Endothelial cell of umbilical vein (primary cell): Measurements from ENCODE around the gene ZC3H12C. TPM values are rescaled to one million over a fixed set of nuclear protein-coding genes. Genes with fewer than 3 reads are reported as not detected.

Experiments
- BruUV-seq: library from RNA; stranded (reverse); fragments of 400-500 nt; replicated peaks from 2 replicates; lab custom pipeline; 2021; lab: Mats Ljungman, UMichigan
- CTCF ChIA-PET: fragments of 300-600, 350-600 bp; sonication (Branson Sonifier 250); formaldehyde crosslinking; loops from one replicate; lab custom pipeline; 2021; ENCODE audit warnings: antibody characterized with exemption, inconsistent platforms; lab: Charles Lee
- POLR2A ChIA-PET: fragments of 300-600, 350-600 bp; sonication (Branson Sonifier 250); formaldehyde crosslinking; loops from one replicate; lab custom pipeline; 2021; ENCODE audit warnings: antibody characterized with exemption, inconsistent platforms; lab: Charles Lee
- DNase-seq: peaks from one replicate; pipeline ENCODE4 v3.0.0-alpha.2; 2011; ENCODE audit warnings: low read depth, low spot score
- FAIRE-seq: peaks from 2 replicates; lab custom pipeline; 2011; peaks lifted over from hg19 to GRCh38; lab: Jason Lieb, UNC
- H2AFZ ChIP-seq: 2 replicates; pipeline ENCODE4 v1.6.0; 2012; ENCODE audit warnings: low read depth, low read length, control low read depth, inconsistent platforms
- H3K27ac ChIP-seq: 2 replicates; pipeline ENCODE4 v1.5.1; 2011; ENCODE audit warnings: low read depth, mild to moderate bottlenecking, control low read depth, low read length, moderate library complexity; ENCODE audit not compliant: insufficient read depth
- H3K27me3 ChIP-seq, 2 experiments: 2 replicates each; pipeline versions ENCODE4 v1.6.0 to v1.6.1; 2011; ENCODE audit warnings: low read length in 2 of 2, mixed read lengths in 1 of 2; ENCODE audit not compliant: control insufficient read depth in 2 of 2, insufficient read depth in 2 of 2
- H3K36me3 ChIP-seq, 2 experiments: 2 replicates in 1 of 2; 3 replicates in 1 of 2; pipeline ENCODE4 v1.5.1; 2011; ENCODE audit warnings: low read length in 2 of 2, mild to moderate bottlenecking in 1 of 2, moderate library complexity in 1 of 2; ENCODE audit not compliant: control insufficient read depth in 2 of 2, insufficient read depth in 2 of 2; ENCODE audit errors: extremely low read depth in 1 of 2
- H3K4me1 ChIP-seq: 3 replicates; pipeline ENCODE4 v1.5.1; 2011; ENCODE audit warnings: mild to moderate bottlenecking, low read length; ENCODE audit not compliant: control insufficient read depth, insufficient read depth; ENCODE audit errors: extremely low read depth
- H3K4me2 ChIP-seq: 2 replicates; pipeline ENCODE4 v1.6.1; 2011; ENCODE audit warnings: low read length, control low read depth, mixed read lengths; ENCODE audit not compliant: insufficient read depth
- H3K4me3 ChIP-seq, 3 experiments: fragments of 200-600 bp in 1 of 3; sonication (generic), shearing (Covaris generic) in 1 of 3; replicated peaks in 1 of 3; 2 replicates each; pipeline ENCODE4 v1.5.1; 2011 to 2016; ENCODE audit warnings: control low read depth in 3 of 3, low read length in 3 of 3, mild to moderate bottlenecking in 2 of 3, inconsistent platforms in 1 of 3, low read depth in 1 of 3, moderate library complexity in 1 of 3; ENCODE audit not compliant: insufficient read depth in 1 of 3
- H3K79me2 ChIP-seq: 2 replicates; pipeline ENCODE4 v1.6.0; 2012; ENCODE audit warnings: low read length, inconsistent platforms; ENCODE audit not compliant: control insufficient read depth, insufficient read depth
- H3K9ac ChIP-seq: replicated peaks from 2 replicates; pipeline ENCODE3; 2011; ENCODE audit warnings: low read length, control low read depth; ENCODE audit not compliant: insufficient read depth; ENCODE audit errors: extremely low read depth
- H3K9me1 ChIP-seq: replicated peaks from 3 replicates; pipeline ENCODE4 v1.6.0; 2011; ENCODE audit warnings: mild to moderate bottlenecking, low read length; ENCODE audit not compliant: control insufficient read depth, insufficient read depth; ENCODE audit errors: extremely low read depth
- H3K9me3 ChIP-seq: replicated peaks from 2 replicates; pipeline ENCODE4 v1.5.1; 2012; ENCODE audit warnings: low read length, inconsistent platforms; ENCODE audit not compliant: control insufficient read depth, insufficient read depth
- H4K20me1 ChIP-seq: replicated peaks from 2 replicates; pipeline ENCODE3; 2011; ENCODE audit warnings: mild to moderate bottlenecking, low read length; ENCODE audit not compliant: control insufficient read depth, insufficient read depth; ENCODE audit errors: extremely low read depth
- EZH2 ChIP-seq: IDR thresholded peaks from 2 replicates; pipeline ENCODE4 v1.6.1; 2012; ENCODE audit warnings: borderline replicate concordance, low read depth, mild to moderate bottlenecking, moderate library complexity, low read length, inconsistent platforms; ENCODE audit not compliant: severe bottlenecking
- FOS ChIP-seq: IDR thresholded peaks from 2 replicates; pipeline ENCODE4 v1.6.1; 2011; ENCODE audit warnings: mild to moderate bottlenecking, low read length, moderate library complexity, borderline replicate concordance; ENCODE audit not compliant: insufficient read depth
- GATA2 ChIP-seq: IDR thresholded peaks from 2 replicates; pipeline ENCODE4 v1.7.0; 2011; ENCODE audit warnings: low read depth, mild to moderate bottlenecking, moderate library complexity, mixed read lengths, low read length; ENCODE audit not compliant: insufficient read length, insufficient read depth
- JUN ChIP-seq: IDR thresholded peaks from 2 replicates; pipeline ENCODE4 v1.6.1; 2011; ENCODE audit warnings: borderline replicate concordance, low read depth; ENCODE audit not compliant: insufficient read length, insufficient read depth
- MYC ChIP-seq: IDR thresholded peaks from one replicate; pipeline ENCODE4 v1.6.1; 2011; ENCODE audit warnings: mild to moderate bottlenecking, low read depth, low read length
- POLR2A ChIP-seq: IDR thresholded peaks from 2 replicates; pipeline ENCODE4 v1.6.1; 2012; ENCODE audit warnings: low read depth, mild to moderate bottlenecking, control low read depth, low read length
- POLR2AphosphoS5 ChIP-seq: IDR thresholded peaks from 2 replicates; pipeline ENCODE4 v1.6.1; 2012; ENCODE audit warnings: low read depth, mild to moderate bottlenecking, control low read depth, low read length, moderate library complexity; ENCODE audit not compliant: insufficient read depth
- dilution Hi-C: fragments of 300-500 bp; cut with MboI; formaldehyde crosslinking; loops from one replicate; pipeline ENCODE4 v1.15.0; 2019; ENCODE audit warnings: low sequenced_read_pairs; ENCODE audit not compliant: extremely low pct_ligation_motif_present
- intact Hi-C: fragments of 100-400 bp; cut with micrococcal nuclease; formaldehyde crosslinking; loops from one replicate; pipeline ENCODE4 v1.10.0; 2022
- polyA plus RNA-seq, 4 experiments: library from polyadenylated mRNA; depleted of rRNA in 3 of 4; stranded (reverse) in 3 of 4; unstranded in 1 of 4; fragments of >200 nt; gene quantifications; 2 replicates each; pipeline versions ENCODE4 v1.2.1 to v1.2.3, GENCODE V29; 2011 to 2012; ENCODE audit warnings: missing spikeins in 1 of 4
- total RNA-seq: library from RNA; stranded (reverse); gene quantifications from 2 replicates; pipeline ENCODE4 v1.2.3, GENCODE V29; 2021
- TF ChIP-seq, protein P1 (sequence below): IDR thresholded peaks from 2 replicates; pipeline ENCODE4 v1.6.1; 2011; ENCODE audit not compliant: insufficient read depth, insufficient read length
- TF ChIP-seq, protein P2 (sequence below), 2 donors: IDR thresholded peaks; 1 replicate in 1 of 2; 2 replicates in 1 of 2; pipeline ENCODE4 v1.5.1; 2011; ENCODE audit warnings: low read length in 2 of 2, mild to moderate bottlenecking in 2 of 2, moderate library complexity in 2 of 2, control low read depth in 1 of 2, inconsistent platforms in 1 of 2, low read depth in 1 of 2; ENCODE audit not compliant: insufficient read depth in 1 of 2; ENCODE audit errors: extremely low read depth in 1 of 2

ZC3H12C gene
- total and polyA plus RNA-seq, 2 donors (not counting 3 experiments of a cell fraction or from before 2014, with no cell fraction given): 5.5 to 14.7 TPM

DNA sequence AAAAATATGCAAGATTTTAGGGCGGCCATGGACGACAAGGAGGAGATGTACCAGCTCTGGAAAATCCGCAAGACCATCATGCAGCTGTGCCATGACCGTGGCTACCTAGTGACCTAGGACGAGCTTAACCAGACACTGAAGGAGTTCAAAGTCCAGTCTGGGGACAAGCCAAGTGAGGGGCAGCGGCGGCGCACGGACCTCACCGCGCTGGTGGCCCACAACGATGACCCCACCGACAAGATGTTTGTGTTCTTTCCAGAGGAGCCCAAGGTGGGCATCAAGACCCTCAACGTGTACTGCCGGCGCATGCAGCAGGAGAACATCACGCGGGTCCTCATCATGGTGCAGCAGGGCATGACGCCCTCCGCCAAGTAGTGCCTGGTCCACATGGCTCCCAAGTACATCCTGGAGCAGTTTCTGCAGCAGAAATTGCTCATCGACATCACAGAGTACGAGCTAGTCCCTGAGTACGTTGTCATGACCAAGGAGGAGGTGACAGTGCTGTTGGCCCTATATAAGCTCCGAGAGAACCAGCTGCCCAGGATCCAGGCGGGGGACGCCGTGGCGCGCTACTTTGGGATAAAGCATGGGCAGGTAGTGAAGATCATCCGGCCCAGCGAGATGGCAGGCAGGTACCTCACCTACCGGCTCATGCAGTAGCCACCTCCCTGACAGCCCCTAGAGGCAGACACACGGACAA is 43.5 kb upstream of the ZC3H12C start:
- no peak for DNase-seq
- Histone ChIP-seq H3K4me1 (no peaks in the 10 kb centered on the region), H3K36me3 (no peaks in the 10 kb centered on the region), H3K27me3 (no peaks in the 10 kb centered on the region), H3K27ac (no peak overlapping the region), H3K9me3 (no peaks in the 10 kb centered on the region), H3K4me3 (no peak overlapping the region), H2AFZ (no peak overlapping the region), H4K20me1 (no peaks in the 10 kb centered on the region), H3K9ac (no peak overlapping the region), H3K79me2 (no peaks in the 10 kb centered on the region), H3K4me2 (no peak overlapping the region), H3K9me1 (no peaks in the 10 kb centered on the region)
- CTCF ChIA-PET: no interaction called here
- intact Hi-C loops (loop anchor here (5.0 kb wide), 1 partner anchor 42 kb away; no protein-coding TSS in a partner anchor), dilution Hi-C loops (no loop called here)
- POLR2A ChIA-PET: no interaction called here
- no peak for FAIRE-seq
- TF ChIP-seq POLR2A (no peak), JUN (no peak), FOS (no peak)
- no TSS peak for BruUV-seq

DNA sequence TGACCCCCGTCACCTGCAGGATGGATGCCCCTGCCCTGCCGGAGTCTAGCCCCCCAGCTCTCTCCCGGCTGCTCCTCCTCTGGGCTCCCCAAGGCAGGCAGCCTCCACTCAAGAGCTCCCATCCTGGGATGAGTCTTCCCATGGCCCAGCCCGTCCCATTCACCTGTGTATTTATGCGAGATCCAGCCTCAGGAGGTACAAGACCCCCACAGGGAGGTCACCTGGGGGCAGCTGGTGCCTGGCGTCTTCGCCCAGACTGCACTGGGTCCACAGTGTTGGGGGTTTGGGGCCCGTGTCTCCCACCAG is 43.0 kb upstream of the ZC3H12C start:
- no peak overlapping the region for H3K9ac ChIP-seq
- H3K27ac ChIP-seq: no peak overlapping the region
- H3K79me2 ChIP-seq: no peaks in the 10 kb centered on the region
- ChIA-PET CTCF (no interaction called here), POLR2A (no interaction called here)
- BruUV-seq: no TSS peak
- dilution Hi-C loops (no loop called here), intact Hi-C loops (no loop called here)
- no peaks in the 10 kb centered on the region for H3K4me1 ChIP-seq
- no peak overlapping the region for H3K4me3 ChIP-seq
- no peak overlapping the region for H3K4me2 ChIP-seq
- TF ChIP-seq EZH2: no peak
- TF ChIP-seq POLR2A: no peak
- TF ChIP-seq FOS: no peak
- no peak for TF ChIP-seq POLR2AphosphoS5
- no peak for TF ChIP-seq GATA2
- TF ChIP-seq JUN: no peak
- TF ChIP-seq MYC: no peak
- TF ChIP-seq, protein P1, sequence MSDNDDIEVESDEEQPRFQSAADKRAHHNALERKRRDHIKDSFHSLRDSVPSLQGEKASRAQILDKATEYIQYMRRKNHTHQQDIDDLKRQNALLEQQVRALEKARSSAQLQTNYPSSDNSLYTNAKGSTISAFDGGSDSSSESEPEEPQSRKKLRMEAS: no peak
- TF ChIP-seq, protein P2, sequence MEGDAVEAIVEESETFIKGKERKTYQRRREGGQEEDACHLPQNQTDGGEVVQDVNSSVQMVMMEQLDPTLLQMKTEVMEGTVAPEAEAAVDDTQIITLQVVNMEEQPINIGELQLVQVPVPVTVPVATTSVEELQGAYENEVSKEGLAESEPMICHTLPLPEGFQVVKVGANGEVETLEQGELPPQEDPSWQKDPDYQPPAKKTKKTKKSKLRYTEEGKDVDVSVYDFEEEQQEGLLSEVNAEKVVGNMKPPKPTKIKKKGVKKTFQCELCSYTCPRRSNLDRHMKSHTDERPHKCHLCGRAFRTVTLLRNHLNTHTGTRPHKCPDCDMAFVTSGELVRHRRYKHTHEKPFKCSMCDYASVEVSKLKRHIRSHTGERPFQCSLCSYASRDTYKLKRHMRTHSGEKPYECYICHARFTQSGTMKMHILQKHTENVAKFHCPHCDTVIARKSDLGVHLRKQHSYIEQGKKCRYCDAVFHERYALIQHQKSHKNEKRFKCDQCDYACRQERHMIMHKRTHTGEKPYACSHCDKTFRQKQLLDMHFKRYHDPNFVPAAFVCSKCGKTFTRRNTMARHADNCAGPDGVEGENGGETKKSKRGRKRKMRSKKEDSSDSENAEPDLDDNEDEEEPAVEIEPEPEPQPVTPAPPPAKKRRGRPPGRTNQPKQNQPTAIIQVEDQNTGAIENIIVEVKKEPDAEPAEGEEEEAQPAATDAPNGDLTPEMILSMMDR (IDR thresholded peaks at IDR 0.05; ENCODE audit: extremely low read depth in 1 of 2, insufficient read depth in 1 of 2, low read depth in 1 of 2, low read length in 2 of 2): no peak
- no peak overlapping the region for H2AFZ ChIP-seq
- no peaks in the 10 kb centered on the region for H3K36me3 ChIP-seq
- H3K9me1 ChIP-seq: no peaks in the 10 kb centered on the region
- H3K9me3 ChIP-seq: no peaks in the 10 kb centered on the region
- H3K27me3 ChIP-seq: no peaks in the 10 kb centered on the region
- H4K20me1 ChIP-seq: no peaks in the 10 kb centered on the region
- DNase-seq (no peak), FAIRE-seq (no peak)
